ENCODE measurements around the gene SLC30A2.
A peak's percentile ranks its signal among the peaks of the same experiment; 100 is the strongest.

SLC30A2 gene

DNA sequence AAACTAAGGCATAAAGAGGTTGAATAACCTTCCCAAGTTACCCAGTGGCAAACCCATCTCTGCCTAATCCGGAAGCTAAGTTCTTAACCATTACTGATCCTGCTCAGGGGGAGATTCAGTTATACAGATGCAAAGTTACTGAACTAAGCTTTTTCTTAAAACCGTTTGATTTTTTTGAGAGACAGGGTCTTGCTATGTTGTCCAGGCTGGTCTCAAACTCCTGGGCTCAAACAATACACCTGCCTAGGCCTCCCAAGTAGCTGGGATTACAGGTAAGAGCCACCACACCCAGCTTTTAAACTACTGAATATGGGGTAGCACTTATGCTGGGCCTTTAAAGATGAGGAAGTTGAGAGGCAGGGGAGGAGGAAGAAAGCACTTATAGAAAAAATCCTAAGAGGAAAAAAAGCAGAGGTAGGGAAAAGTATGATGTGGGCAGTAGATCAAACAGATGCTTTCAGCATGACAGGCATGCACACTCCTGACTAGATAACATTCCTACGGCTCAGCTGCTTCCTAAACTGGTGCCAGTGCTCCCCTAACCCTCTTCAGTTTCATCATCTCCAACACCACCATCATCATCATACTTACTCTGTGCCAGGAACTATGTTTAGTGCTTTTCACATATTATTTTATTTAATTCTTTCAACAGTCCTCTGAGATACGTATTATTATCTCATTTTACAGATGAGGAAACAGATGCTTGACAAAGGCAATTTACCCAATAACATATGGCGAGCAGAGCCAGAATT, 53.8 kb downstream of the SLC30A2 start:
- Mint-ChIP-seq H3K27ac (peak overlapping the region; percentile 28), H3K4me1 (ENCODE audit: low read depth) (peaks cover 68% of the 10 kb centered on the region), H3K27me3 (no peaks in the 10 kb centered on the region), H3K36me3 (peaks cover 5% of the 10 kb centered on the region), H3K9me3 (ENCODE audit: low read depth) (no peaks in the 10 kb centered on the region), H3K4me3 (peak overlapping the region; percentile 3)

DNA sequence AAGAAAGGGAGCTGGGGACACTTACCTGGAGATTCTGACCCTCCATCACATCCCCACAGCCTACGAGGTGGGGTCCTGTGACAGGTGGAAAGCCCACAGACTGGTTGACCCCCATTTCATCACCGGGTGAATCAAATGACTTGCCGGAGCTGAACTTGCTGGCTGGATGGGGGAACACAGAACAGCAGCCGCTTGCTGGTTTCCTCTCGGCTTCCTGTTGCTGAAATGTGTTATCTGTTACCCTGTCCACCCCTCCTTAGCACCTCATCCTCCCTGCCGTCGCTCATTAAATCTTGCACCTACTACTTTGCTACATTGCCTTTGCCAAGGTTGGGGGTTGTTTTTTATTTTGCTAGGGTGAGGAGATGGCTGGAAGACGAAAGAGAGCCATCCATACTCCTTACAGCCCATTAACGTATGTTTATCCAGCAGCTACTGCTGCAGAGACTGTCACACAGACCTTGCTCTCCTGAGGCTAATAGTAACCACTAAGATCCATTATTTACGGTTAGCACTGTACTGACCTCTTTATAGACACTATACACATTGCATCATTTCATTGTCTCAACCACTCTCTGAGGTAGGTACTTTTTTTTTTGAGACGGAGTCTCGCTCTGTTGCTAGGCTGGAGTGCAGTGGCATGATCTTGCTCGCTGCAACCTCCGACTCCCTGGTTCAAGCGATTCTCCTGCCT, 55.1 kb downstream of the SLC30A2 start:
- H3K9me3 Mint-ChIP-seq (ENCODE audit: low read depth), result no peaks in the 10 kb centered on the region
- peak overlapping the region; percentile 89 for H3K4me3 Mint-ChIP-seq
- H3K27ac Mint-ChIP-seq, result peak overlapping the region; percentile 93
- H3K36me3 Mint-ChIP-seq, result peaks cover 9% of the 10 kb centered on the region
- no peaks in the 10 kb centered on the region for H3K27me3 Mint-ChIP-seq
- peaks cover 66% of the 10 kb centered on the region for H3K4me1 Mint-ChIP-seq (ENCODE audit: low read depth)

DNA sequence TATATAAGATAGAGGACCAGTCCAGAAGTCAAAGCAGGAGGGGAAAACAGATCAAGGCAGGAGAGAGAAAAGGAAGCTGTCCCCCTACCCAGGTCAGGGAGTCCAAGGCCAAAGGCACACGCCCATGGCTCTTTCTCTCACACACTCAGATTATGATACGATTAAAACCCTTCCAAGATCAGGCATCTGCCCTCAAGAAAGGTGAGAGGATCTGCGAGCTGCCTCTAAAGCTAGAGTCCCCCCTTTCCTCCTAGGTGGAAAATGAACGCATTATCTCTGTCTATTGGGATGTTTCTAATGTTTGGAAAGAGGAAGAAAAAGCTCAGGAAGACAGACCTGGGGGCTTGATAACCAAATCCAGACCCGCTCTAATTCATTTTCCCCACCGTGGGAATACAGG, 55.7 kb downstream of the SLC30A2 start:
- peaks cover 72% of the 10 kb centered on the region for H3K4me1 Mint-ChIP-seq (ENCODE audit: low read depth)
- peak overlapping the region; percentile 89 for H3K4me3 Mint-ChIP-seq
- H3K9me3 Mint-ChIP-seq (ENCODE audit: low read depth), result no peaks in the 10 kb centered on the region

DNA sequence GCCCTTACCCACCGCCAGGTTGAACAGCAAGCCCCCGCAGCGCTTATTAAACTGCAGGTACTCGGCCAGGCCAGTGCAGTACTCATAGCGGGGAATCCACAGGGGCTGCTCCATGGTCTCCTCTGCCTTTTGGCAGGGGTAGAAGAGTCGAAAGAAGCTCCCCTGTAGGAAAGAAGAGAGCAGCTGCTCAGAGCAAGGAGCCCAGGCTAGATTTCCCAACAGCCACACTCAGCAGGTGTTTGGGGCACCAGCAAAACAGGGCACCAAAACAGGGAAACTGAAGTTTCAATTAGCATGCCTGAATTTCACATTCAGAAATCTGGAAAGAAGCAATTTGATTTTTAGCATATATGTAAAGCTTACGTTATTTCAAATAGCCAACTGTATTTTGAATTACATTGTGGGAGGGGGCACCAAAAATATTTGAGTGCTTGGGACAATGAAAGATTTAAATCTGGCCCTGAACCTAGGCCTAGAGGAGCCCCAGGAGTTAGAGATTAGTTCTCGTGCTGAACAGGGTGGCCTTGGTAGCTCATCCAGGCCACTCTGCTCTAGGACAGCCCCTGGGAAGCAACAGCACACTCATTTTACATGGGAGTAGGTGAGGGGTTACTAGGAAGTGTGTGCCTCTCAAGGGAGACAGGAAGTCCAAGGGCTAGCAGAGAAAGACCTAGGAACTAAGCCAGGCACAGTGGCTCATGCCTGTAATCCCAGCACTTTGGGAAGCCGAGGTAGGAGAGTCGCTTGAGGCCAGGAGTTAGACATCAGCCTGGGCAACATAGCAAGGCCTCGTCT, 56.3 kb downstream of the SLC30A2 start:
- H3K36me3 Mint-ChIP-seq, result peaks cover 11% of the 10 kb centered on the region
- no peaks in the 10 kb centered on the region for H3K27me3 Mint-ChIP-seq
- peaks cover 74% of the 10 kb centered on the region for H3K4me1 Mint-ChIP-seq (ENCODE audit: low read depth)
- peak overlapping the region; percentile 89 for H3K4me3 Mint-ChIP-seq
- H3K9me3 Mint-ChIP-seq (ENCODE audit: low read depth), result no peaks in the 10 kb centered on the region
- H3K27ac Mint-ChIP-seq, result peak overlapping the region; percentile 93

More for the DNA sequence above, 55.7 kb downstream of the SLC30A2 start:
- Mint-ChIP-seq H3K36me3 (peaks cover 11% of the 10 kb centered on the region), H3K27me3 (no peaks in the 10 kb centered on the region), H3K27ac (peak overlapping the region; percentile 93)

DNA sequence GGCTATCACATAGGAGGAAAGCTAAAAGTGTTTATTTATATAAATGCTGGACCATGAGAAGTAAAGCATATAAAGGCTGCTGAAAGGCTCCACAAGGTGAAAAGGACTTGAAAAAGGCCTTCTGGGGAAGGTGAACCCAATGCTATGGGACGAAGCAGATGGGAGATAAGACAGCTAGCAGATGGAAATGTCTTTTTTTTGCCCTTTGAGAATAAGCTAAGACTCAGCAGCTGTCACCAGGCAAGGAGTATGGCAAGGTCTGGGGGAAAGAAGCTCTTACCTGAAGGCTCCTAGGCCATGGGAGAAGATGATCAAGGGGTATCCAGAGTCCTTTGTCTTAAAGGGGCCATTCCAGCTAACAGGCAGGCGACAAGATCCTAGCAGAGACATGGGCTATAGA, 58.0 kb downstream of the SLC30A2 start:
- Mint-ChIP-seq H3K4me1 (ENCODE audit: low read depth) (peaks cover 65% of the 10 kb centered on the region), H3K27me3 (no peaks in the 10 kb centered on the region), H3K36me3 (peaks cover 11% of the 10 kb centered on the region), H3K27ac (no peak overlapping the region), H3K4me3 (peak overlapping the region; percentile 89), H3K9me3 (ENCODE audit: low read depth) (no peaks in the 10 kb centered on the region)
